ENCODE results near the gene RBL1.
"Not testable (repeated sequence)": the region's sequence is repeated elsewhere in the genome, so short reads cannot be mapped to it uniquely, and the experiment has no call there.

The RBL1 gene

GRCh38 chr20:37131486-37131885 lies 35.7 kb upstream of the RBL1 start:
- ChIA-PET POLR2A (no interaction called here), CTCF (no interaction called here)
- Histone ChIP-seq H3K27ac (ENCODE audit: extremely low read depth, low read depth, low read length) (no peak overlapping the region), H3K4me3 (ENCODE audit: low read depth, low read length) (no peak overlapping the region), H3K36me3 (ENCODE audit: control insufficient read depth in 2 of 2, insufficient read depth in 1 of 2, low read length in 2 of 2) (no peaks in the 10 kb centered on the region), H3K9me3 (ENCODE audit: control insufficient read depth, insufficient read depth, low read depth, low read length) (no peaks in the 10 kb centered on the region), H3K4me1 (ENCODE audit: control insufficient read depth, insufficient read depth, low read length) (no peaks in the 10 kb centered on the region)
- no peak for TF ChIP-seq ZNF121 (tag by site-specific recombination; IDR thresholded peaks at IDR 0.05)
- no peak for TF ChIP-seq GFI1B (tag by site-specific recombination; IDR thresholded peaks at IDR 0.05)
- TF ChIP-seq ZNF518A (tag by site-specific recombination; conservative IDR thresholded peaks at IDR 0.05; ENCODE audit: low read depth): no peak
- no peak for TF ChIP-seq ZNF514 (tag by site-specific recombination; IDR thresholded peaks at IDR 0.05)
- TF ChIP-seq ZNF600 (tag by site-specific recombination; IDR thresholded peaks at IDR 0.05): no peak
- no peak for TF ChIP-seq KLF16 (tag by site-specific recombination; IDR thresholded peaks at IDR 0.05)
- no peak for TF ChIP-seq ZNF792 (tag by site-specific recombination; IDR thresholded peaks at IDR 0.05)

DNA sequence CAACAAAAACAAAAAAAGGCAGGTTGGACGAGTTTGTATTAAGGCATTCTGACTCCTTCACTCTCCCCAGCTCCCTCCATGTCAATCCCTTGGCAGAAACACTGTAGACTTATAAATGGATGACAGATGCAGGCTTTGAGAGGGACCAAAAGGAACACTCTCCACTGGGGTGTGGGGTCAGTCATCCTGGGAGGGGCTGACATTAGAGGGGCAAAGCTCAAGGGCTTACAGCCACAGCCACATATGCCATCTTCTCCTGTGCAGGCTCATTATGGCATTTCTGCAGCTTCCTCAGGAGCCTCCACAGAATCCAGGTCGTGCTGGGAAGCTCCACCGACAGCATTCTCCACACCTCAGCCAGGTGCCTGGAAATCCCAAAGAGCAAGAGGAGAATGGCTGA lies 33.0 kb upstream of the RBL1 start:
- no peaks in the 10 kb centered on the region for H3K9me3 ChIP-seq (ENCODE audit: control insufficient read depth, insufficient read depth, low read depth, low read length)
- TF ChIP-seq ZBTB17 (tag by site-specific recombination; IDR thresholded peaks at IDR 0.05) (peak; percentile 18; the same call in 1 of the 2 replicates), SETDB1 (IDR thresholded peaks at IDR 0.05; ENCODE audit: insufficient read length, low read length) (no peak)
- POLR2A ChIA-PET: no interaction called here
- no peak overlapping the region for H3K27ac ChIP-seq (ENCODE audit: extremely low read depth, low read depth, low read length)
- H3K36me3 ChIP-seq (ENCODE audit: control insufficient read depth in 2 of 2, insufficient read depth in 1 of 2, low read length in 2 of 2): no peaks in the 10 kb centered on the region
- no peaks in the 10 kb centered on the region for H3K4me1 ChIP-seq (ENCODE audit: control insufficient read depth, insufficient read depth, low read length)
- no peak overlapping the region for H3K4me3 ChIP-seq (ENCODE audit: low read depth, low read length)
- CTCF ChIA-PET: interaction anchor here (0.7 to 1.0 kb wide), 2 partner anchors 9 to 63 kb away, joined by 3 to 4 read pairs; no protein-coding TSS in a partner anchor

DNA sequence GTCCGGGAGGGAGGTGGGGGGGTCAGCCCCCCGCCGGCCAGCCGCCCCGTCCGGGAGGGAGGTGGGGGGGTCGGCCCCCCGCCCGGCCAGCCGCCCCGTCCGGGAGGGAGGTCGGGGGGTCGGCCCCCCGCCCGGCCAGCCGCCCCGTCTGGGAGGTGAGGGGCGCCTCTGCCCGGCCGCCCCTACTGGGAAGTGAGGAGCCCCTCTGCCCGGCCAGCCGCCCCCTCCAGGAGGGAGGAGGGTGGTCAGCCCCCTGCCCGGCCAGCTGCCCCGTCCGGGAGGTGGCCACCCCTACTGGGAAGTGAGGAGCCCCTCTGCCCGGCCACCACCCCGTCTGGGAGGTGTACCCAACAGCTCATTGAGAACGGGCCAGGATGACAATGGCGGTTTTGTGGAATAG lies 30.5 kb upstream of the RBL1 start:
- H3K27ac ChIP-seq (ENCODE audit: extremely low read depth, low read depth, low read length); H3K4me1 ChIP-seq (ENCODE audit: control insufficient read depth, insufficient read depth, low read length); H3K4me3 ChIP-seq (ENCODE audit: low read depth, low read length); CTCF ChIA-PET; POLR2A ChIA-PET; H3K9me3 ChIP-seq (ENCODE audit: control insufficient read depth, insufficient read depth, low read depth, low read length); H3K36me3 ChIP-seq (ENCODE audit: control insufficient read depth in 2 of 2, insufficient read depth in 1 of 2, low read length in 2 of 2): not testable (repeated sequence)

DNA sequence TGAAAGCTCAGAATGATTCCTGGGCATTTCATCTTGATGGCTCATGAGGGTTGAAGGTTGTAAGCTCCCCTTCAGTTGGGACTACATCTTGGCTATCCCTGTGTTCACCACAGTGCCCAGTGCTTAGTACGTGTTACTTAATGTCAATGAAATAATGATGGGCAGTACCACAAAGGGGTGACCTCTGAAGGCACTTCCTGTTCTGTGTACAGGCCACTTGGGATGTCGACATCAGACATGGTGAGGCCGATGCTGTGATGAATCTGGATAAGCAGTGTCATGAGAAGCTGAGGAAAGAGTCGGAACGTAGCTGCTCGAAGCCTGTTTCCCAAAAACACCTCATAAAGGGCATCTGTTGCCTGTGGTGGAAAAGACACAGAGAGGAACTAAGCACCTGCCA lies 27.6 kb upstream of the RBL1 start:
- POLR2A ChIA-PET: no interaction called here
- H3K9me3 ChIP-seq (ENCODE audit: control insufficient read depth, insufficient read depth, low read depth, low read length): no peaks in the 10 kb centered on the region
- CTCF ChIA-PET: interaction anchor here (1.2 kb wide), 1 partner anchor 12 kb away, joined by 3 read pairs; no protein-coding TSS in a partner anchor
- H3K27ac ChIP-seq (ENCODE audit: extremely low read depth, low read depth, low read length): no peak overlapping the region
- no peaks in the 10 kb centered on the region for H3K4me1 ChIP-seq (ENCODE audit: control insufficient read depth, insufficient read depth, low read length)
- H3K4me3 ChIP-seq (ENCODE audit: low read depth, low read length): no peak overlapping the region
- TF ChIP-seq ZSCAN30 (tag by site-specific recombination; IDR thresholded peaks at IDR 0.05) (no peak), PRDM4 (tag by site-specific recombination; IDR thresholded peaks at IDR 0.05) (no peak), BCL11B (tag by site-specific recombination; IDR thresholded peaks at IDR 0.05; ENCODE audit: low read depth) (no peak)
- TF ChIP-seq, protein P1, sequence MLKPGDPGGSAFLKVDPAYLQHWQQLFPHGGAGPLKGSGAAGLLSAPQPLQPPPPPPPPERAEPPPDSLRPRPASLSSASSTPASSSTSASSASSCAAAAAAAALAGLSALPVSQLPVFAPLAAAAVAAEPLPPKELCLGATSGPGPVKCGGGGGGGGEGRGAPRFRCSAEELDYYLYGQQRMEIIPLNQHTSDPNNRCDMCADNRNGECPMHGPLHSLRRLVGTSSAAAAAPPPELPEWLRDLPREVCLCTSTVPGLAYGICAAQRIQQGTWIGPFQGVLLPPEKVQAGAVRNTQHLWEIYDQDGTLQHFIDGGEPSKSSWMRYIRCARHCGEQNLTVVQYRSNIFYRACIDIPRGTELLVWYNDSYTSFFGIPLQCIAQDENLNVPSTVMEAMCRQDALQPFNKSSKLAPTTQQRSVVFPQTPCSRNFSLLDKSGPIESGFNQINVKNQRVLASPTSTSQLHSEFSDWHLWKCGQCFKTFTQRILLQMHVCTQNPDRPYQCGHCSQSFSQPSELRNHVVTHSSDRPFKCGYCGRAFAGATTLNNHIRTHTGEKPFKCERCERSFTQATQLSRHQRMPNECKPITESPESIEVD (tag by site-specific recombination; IDR thresholded peaks at IDR 0.05): no peak
- TF ChIP-seq, protein P2, sequence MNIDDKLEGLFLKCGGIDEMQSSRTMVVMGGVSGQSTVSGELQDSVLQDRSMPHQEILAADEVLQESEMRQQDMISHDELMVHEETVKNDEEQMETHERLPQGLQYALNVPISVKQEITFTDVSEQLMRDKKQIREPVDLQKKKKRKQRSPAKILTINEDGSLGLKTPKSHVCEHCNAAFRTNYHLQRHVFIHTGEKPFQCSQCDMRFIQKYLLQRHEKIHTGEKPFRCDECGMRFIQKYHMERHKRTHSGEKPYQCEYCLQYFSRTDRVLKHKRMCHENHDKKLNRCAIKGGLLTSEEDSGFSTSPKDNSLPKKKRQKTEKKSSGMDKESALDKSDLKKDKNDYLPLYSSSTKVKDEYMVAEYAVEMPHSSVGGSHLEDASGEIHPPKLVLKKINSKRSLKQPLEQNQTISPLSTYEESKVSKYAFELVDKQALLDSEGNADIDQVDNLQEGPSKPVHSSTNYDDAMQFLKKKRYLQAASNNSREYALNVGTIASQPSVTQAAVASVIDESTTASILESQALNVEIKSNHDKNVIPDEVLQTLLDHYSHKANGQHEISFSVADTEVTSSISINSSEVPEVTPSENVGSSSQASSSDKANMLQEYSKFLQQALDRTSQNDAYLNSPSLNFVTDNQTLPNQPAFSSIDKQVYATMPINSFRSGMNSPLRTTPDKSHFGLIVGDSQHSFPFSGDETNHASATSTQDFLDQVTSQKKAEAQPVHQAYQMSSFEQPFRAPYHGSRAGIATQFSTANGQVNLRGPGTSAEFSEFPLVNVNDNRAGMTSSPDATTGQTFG (tag by site-specific recombination; IDR thresholded peaks at IDR 0.05; ENCODE audit: borderline replicate concordance): no peak
- H3K36me3 ChIP-seq (ENCODE audit: control insufficient read depth in 2 of 2, insufficient read depth in 1 of 2, low read length in 2 of 2): no peaks in the 10 kb centered on the region

All from HEK293 (cell line).